ENCODE data around the gene GABBR2. TPM values are rescaled to one million over a fixed set of nuclear protein-coding genes. Genes with fewer than 3 reads are reported as not detected.

The GABBR2 gene
- total and polyA plus RNA-seq, 8 donors = 0.41 to 2.3 (median 0.79) TPM

- no peaks in the 10 kb centered on the region for H3K4me1 ChIP-seq
Measured at GRCh38 chr9:98730871-98731270, 22.1 kb upstream of the GABBR2 start.

GRCh38 chr9:98728500-98728899 lies 19.8 kb upstream of the GABBR2 start:
- H3K27me3 ChIP-seq = peaks cover 0 to 24% of the 10 kb centered on the region in 2 donors
- H3K27ac ChIP-seq = no peak overlapping the region
- TF ChIP-seq, protein P1, sequence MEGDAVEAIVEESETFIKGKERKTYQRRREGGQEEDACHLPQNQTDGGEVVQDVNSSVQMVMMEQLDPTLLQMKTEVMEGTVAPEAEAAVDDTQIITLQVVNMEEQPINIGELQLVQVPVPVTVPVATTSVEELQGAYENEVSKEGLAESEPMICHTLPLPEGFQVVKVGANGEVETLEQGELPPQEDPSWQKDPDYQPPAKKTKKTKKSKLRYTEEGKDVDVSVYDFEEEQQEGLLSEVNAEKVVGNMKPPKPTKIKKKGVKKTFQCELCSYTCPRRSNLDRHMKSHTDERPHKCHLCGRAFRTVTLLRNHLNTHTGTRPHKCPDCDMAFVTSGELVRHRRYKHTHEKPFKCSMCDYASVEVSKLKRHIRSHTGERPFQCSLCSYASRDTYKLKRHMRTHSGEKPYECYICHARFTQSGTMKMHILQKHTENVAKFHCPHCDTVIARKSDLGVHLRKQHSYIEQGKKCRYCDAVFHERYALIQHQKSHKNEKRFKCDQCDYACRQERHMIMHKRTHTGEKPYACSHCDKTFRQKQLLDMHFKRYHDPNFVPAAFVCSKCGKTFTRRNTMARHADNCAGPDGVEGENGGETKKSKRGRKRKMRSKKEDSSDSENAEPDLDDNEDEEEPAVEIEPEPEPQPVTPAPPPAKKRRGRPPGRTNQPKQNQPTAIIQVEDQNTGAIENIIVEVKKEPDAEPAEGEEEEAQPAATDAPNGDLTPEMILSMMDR (IDR thresholded peaks at IDR 0.05) = no peak
- no peaks in the 10 kb centered on the region for H3K36me3 ChIP-seq
- ATAC-seq = no peak
- H3K4me3 ChIP-seq = no peak overlapping the region
- intact Hi-C loops (cut with DNase I) = no loop called here
- no peaks in the 10 kb centered on the region for H3K9me3 ChIP-seq
- no peaks in the 10 kb centered on the region for H3K4me1 ChIP-seq
- no peak for DNase-seq

More at GRCh38 chr9:98730871-98731270, 22.1 kb upstream of the GABBR2 start:
- ATAC-seq (no peak), DNase-seq (no peak)
- Histone ChIP-seq H3K4me3 (no peak overlapping the region), H3K36me3 (peaks cover 0 to 21% of the 10 kb centered on the region in 2 donors), H3K9me3 (no peaks in the 10 kb centered on the region), H3K27ac (no peak overlapping the region), H3K27me3 (peaks cover 0 to 12% of the 10 kb centered on the region in 2 donors)
- intact Hi-C loops (cut with DNase I) = no loop called here
- TF ChIP-seq, protein P1 (IDR thresholded peaks at IDR 0.05) = no peak

- TF ChIP-seq, protein P1 (IDR thresholded peaks at IDR 0.05) = no peak
- Histone ChIP-seq H3K4me3 (no peak overlapping the region), H3K4me1 (no peaks in the 10 kb centered on the region), H3K27me3 (peaks cover 0 to 24% of the 10 kb centered on the region in 2 donors), H3K9me3 (no peaks in the 10 kb centered on the region), H3K36me3 (no peaks in the 10 kb centered on the region), H3K27ac (no peak overlapping the region)
- intact Hi-C loops (cut with DNase I) = no loop called here
- DNase-seq = no peak
- ATAC-seq = no peak
Measured at GRCh38 chr9:98727428-98727827, 18.7 kb upstream of the GABBR2 start.

DNA sequence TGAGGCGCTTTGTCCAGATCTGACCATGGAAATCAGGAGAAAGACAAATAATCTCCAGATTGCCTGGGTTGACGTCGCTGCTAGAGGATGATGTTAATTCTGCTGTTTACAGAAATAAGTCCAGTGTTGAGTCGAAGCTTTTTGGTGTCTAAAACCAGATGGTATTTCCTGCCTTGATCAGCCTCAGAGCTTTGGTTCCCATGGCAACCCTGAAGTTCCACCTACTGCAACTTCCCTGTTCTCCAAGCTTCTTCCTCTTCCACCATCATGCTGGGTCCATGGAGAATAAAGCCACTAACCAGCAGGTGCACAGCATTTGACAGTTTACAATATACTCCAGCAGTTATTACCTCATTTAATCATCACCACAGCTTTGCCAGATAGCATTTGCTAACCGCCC lies 18.0 kb upstream of the GABBR2 start:
- H3K36me3 ChIP-seq = no peaks in the 10 kb centered on the region
- H3K4me3 ChIP-seq = no peak overlapping the region
- peak in 1 of 4 donors; percentile 16 for DNase-seq
- TF ChIP-seq, protein P1 (IDR thresholded peaks at IDR 0.05) = no peak
- H3K9me3 ChIP-seq = no peaks in the 10 kb centered on the region
- intact Hi-C loops (cut with DNase I) = no loop called here
- H3K27me3 ChIP-seq = peaks cover 0 to 24% of the 10 kb centered on the region in 2 donors
- H3K4me1 ChIP-seq = no peaks in the 10 kb centered on the region
- no peak overlapping the region for H3K27ac ChIP-seq
- no peak for ATAC-seq

DNA sequence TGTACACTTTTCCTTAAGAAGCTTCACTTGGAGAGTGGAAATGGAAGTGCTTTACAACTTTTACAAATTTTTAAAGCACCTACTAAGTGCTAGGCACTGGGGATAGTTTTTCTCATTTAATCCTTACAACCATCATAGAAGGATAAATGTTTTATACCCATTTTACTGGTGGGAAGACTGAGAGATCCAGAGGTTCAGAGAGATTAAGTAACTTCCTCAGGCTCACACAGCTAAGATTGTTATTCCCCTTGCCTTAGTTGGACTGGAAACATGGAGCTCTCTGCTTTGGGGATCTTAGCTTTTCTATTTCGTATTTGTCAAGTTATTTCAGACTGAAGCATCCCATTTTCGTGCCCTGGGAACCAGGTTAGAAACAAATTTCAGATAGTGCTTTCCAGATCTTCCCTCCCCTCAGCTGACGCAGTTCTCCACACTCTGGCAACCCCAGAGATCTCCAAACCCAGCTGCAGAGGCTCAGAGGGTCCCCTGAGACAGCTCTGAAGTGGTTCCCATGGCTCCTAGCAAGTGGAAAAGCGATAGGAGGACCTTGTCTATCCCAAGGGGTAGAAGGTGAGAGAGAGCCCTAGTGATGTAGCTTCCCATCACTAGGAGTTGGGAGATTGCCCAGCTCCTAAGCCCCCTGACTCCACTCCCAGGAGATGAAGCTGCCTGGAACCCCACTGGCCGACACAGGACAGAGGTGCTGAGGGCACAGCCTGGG lies 16.2 kb upstream of the GABBR2 start:
- Histone ChIP-seq H3K4me3 (no peak overlapping the region), H3K27me3 (peaks cover 0 to 31% of the 10 kb centered on the region in 2 donors), H3K27ac (no peak overlapping the region), H3K36me3 (no peaks in the 10 kb centered on the region), H3K9me3 (no peaks in the 10 kb centered on the region), H3K4me1 (no peaks in the 10 kb centered on the region)
- TF ChIP-seq, protein P1 (IDR thresholded peaks at IDR 0.05) = no peak
- no peak for ATAC-seq
- intact Hi-C loops (cut with DNase I) = no loop called here
- no peak for DNase-seq

All from left lung (tissue), 10 donors.